ENCODE results near the gene VSIG10.

Gene VSIG10

DNA sequence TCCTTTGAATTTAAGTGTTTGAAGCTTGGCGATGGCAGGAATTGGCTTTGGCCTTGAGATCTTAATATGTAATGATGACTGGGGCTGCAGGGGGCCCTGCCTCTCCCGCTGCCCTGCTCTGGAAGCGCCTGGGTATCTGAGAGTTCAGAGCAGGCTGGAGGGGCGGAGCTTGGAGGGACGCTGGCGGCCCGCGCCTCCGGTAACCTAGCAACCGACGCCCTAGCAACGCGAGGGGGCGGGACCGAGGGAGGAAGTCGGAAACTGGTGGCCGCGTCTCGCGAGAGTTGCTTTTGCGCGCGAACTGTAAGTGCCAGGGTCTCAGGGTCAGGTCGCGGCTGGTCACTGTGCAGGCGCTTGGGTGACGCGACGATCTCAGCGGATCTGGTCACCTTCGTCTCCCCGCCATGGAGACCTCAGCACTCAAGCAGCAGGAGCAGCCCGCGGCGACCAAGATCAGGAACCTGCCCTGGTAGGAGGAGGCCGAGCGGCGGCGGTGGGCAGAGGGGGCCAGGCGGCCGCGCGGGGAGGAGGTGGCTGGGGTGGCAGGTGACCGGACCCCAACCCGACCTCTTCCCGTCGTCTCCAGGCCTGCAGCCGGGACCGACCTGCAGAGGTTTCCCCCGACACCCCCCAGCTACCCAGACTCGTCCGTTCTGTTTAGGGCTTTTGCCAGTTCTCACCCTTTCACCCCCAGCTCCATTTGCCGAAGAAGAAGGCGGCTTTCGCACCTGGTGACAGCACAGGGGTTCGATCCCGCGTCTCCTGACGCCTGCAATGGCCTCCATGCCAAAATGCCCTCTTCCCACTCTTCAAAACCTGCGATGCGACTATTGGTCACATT is 87.2 kb downstream of the VSIG10 start, which contains the start of gene RFC5:
Gene RFC5, plus strand, starts transcription at position 280 of the 841 bp plus-strand sequence. Its CDS starts 125 bp downstream, at position 405.
- H3K4me3 ChIP-seq (ENCODE audit: low read depth, low read length) = peak within 1 kb of the TSS; percentile 92
- peaks cover 26% of the 10 kb centered on the region for H3K36me3 ChIP-seq (ENCODE audit: insufficient read depth, low read length)
- no peaks in the 10 kb centered on the region for H3K27me3 ChIP-seq (ENCODE audit: insufficient read depth, low read length)
- peaks cover 16% of the 10 kb centered on the region for H3K4me1 ChIP-seq (ENCODE audit: control insufficient read depth, insufficient read depth, low read length, unreplicated experiment)
- no peak within 1 kb of the TSS; the same call in 1 of the 2 replicates for H3K27ac ChIP-seq (ENCODE audit: low read depth, low read length)
- H2AFZ ChIP-seq (ENCODE audit: low read length, unreplicated experiment) = peak within 1 kb of the TSS; percentile 91
- peaks cover 22% of the 10 kb centered on the region for H3K79me2 ChIP-seq (ENCODE audit: control insufficient read depth, insufficient read depth, low read length, unreplicated experiment)

DNA sequence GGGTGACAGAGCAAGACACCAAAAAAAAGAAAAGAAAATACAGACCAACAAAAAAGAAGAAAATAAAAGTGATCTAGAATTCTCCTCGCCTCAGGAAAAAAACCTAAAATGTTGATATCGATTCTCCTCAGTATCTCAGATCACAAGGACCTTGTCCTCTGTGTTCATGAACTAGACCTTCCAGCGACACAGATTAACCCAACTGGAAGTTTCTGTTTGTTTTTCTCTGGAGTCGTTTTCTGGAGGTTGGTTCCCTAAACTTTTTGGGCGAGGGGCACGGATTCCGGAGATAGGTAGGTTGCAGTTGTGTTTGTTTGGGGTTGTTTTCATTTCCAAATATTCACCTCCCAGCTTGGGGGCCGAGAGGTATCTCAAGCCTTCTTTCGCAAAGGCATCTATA is 87.9 kb downstream of the VSIG10 start:
- Histone ChIP-seq H3K27ac (ENCODE audit: low read depth, low read length) (no peak overlapping the region), H3K36me3 (ENCODE audit: insufficient read depth, low read length) (peaks cover 22% of the 10 kb centered on the region), H3K79me2 (ENCODE audit: control insufficient read depth, insufficient read depth, low read length, unreplicated experiment) (peaks cover 22% of the 10 kb centered on the region), H3K4me3 (ENCODE audit: low read depth, low read length) (peak overlapping the region; percentile 92), H2AFZ (ENCODE audit: low read length, unreplicated experiment) (peak overlapping the region; percentile 91), H3K4me1 (ENCODE audit: control insufficient read depth, insufficient read depth, low read length, unreplicated experiment) (peaks cover 16% of the 10 kb centered on the region), H3K27me3 (ENCODE audit: insufficient read depth, low read length) (no peaks in the 10 kb centered on the region)

DNA sequence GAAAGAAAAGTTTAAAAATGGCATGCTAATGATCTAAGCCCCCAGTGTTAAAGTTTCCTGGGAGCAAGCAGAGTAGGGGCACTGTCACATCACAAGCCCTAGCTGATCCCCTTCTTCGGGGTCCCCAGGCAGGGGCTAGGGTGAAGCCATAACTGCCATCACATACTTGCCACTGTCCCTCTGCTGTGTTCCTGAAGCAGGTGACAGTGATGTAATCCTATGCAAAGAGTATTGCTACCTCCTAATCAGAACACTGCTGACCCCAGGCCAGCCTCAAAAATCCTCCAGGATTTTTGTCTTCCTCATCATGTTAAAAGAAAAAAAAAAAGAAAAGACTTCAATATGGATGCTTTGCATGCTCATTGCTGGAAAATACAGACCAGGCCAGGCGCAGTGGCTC is 88.5 kb downstream of the VSIG10 start:
- Histone ChIP-seq H3K36me3 (ENCODE audit: insufficient read depth, low read length) (peaks cover 15% of the 10 kb centered on the region), H3K4me1 (ENCODE audit: control insufficient read depth, insufficient read depth, low read length, unreplicated experiment) (peaks cover 16% of the 10 kb centered on the region), H3K27me3 (ENCODE audit: insufficient read depth, low read length) (no peaks in the 10 kb centered on the region), H3K27ac (ENCODE audit: low read depth, low read length) (no peak overlapping the region), H3K79me2 (ENCODE audit: control insufficient read depth, insufficient read depth, low read length, unreplicated experiment) (peaks cover 22% of the 10 kb centered on the region), H3K4me3 (ENCODE audit: low read depth, low read length) (no peak overlapping the region), H2AFZ (ENCODE audit: low read length, unreplicated experiment) (no peak overlapping the region)
